HUES6 (cell line): ENCODE results near the gene MEGF6.

ENCODE experiments used
- H3K27ac ChIP-seq: 2 replicates; pipeline ENCODE4 v1.7.0; 2013; ENCODE audit warnings: low read depth, mild to moderate bottlenecking, low read length, inconsistent platforms
- H3K27me3 ChIP-seq: 2 replicates; pipeline ENCODE4 v1.6.1; 2013; ENCODE audit warnings: low read length; ENCODE audit not compliant: control insufficient read depth, insufficient read depth
- H3K36me3 ChIP-seq: 2 replicates; pipeline ENCODE4 v1.6.1; 2013; ENCODE audit warnings: low read length; ENCODE audit not compliant: control insufficient read depth, insufficient read depth
- H3K4me1 ChIP-seq: 2 replicates; pipeline ENCODE4 v1.6.1; 2013; ENCODE audit warnings: low read length; ENCODE audit not compliant: control insufficient read depth, insufficient read depth
- H3K4me3 ChIP-seq: 2 replicates; pipeline ENCODE4 v1.5.1; 2013; ENCODE audit warnings: low read depth, low read length
- H3K9ac ChIP-seq: one replicate; pipeline ENCODE4 v1.6.1; 2013; ENCODE audit warnings: mild to moderate bottlenecking, low read length
- H3K9me3 ChIP-seq: 2 replicates; pipeline ENCODE4 v1.6.1; 2013; ENCODE audit warnings: low read depth, low read length; ENCODE audit not compliant: control insufficient read depth, insufficient read depth

The MEGF6 gene

DNA sequence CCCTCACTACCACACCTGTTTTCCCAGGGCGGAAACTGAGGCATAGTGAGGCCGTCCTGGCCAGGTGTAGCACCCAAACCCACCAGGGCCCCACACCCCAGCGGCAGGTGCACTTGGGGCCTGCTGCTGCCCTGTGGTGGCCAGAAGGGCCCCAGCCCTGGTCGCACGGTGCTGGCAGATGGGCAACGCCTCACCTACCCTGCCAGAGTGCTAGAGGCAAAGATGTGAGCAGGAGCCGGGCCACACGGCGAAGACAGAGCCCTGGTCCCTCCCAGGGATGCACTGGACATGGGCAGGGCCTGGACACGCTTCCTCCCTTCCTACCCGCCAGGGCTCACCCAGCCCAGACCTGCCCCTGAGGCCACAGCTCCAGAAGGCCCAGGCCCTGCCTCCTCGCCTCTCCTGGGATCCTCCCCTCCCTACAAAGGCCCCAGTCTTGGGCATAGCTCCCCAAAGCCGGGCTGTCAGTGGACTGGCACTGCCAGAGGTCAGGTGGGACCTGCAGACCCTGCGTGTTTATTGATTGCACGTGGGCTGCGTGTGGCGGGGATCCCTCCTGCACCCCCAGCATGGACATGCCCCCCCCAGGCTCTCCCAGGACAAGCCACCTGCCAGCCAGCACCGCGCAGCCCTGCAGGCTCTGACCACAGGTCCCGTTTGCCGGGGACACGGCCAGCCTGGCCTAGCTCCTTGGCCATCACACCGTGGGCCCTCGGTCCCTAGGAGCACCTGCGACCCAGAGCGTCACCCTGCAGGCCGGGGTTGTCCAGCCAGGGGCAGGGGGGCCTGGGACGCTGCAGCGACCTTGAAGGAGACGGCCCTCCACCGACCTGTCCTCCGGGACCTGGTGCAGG lies 44.1 kb downstream of the MEGF6 start:
- no peaks in the 10 kb centered on the region for H3K9me3 ChIP-seq
- no peak overlapping the region for H3K4me3 ChIP-seq
- H3K27me3 ChIP-seq, result no peaks in the 10 kb centered on the region
- H3K36me3 ChIP-seq, result no peaks in the 10 kb centered on the region
- H3K9ac ChIP-seq, result no peak overlapping the region
- no peak overlapping the region for H3K27ac ChIP-seq
- H3K4me1 ChIP-seq, result no peaks in the 10 kb centered on the region

DNA sequence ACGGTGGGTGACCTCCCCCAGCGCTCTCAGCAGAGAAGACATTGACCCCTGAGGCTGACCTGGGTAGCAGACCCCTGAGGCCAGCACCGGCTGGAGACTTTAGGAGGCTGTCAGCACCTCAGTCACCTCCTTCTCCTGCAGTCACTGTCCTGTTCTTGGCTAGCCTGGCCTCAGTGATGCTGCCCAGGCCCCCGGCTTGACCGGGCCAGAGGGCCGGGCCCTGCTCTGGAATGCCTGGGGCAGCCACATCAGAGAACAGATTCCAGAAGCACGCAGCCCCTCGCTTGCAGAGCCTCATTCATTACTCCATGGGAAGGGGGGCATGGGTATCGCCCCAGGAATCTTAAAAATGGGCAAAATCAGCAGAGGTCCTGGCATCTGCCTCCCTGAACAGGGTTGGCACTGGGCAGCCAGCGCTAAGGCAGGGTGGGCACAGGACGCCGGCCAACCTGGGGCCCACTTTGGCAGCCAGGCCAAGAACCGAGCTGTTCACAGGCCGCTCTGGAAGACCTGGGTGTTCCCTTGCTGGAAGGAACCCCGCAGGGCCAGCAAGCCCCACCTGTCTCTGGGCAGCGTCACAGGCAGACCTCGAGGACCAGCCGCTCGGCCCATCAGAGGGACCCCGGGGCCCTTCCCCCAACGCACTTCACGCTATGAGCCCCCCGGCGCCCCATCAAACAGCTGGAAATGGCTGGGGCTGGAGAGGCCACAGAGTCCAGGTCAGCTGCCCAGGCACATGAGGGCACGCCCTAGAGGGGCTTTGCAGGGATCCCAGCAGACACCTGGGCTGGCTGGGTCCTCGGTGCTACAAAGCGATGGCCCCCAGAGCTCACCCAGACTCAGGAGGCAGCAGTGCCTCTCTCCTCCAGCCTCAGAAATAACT lies 45.1 kb downstream of the MEGF6 start:
- Histone ChIP-seq H3K27me3 (no peaks in the 10 kb centered on the region), H3K27ac (no peak overlapping the region), H3K9ac (no peak overlapping the region), H3K9me3 (no peaks in the 10 kb centered on the region), H3K36me3 (no peaks in the 10 kb centered on the region), H3K4me1 (no peaks in the 10 kb centered on the region), H3K4me3 (no peak overlapping the region)

DNA sequence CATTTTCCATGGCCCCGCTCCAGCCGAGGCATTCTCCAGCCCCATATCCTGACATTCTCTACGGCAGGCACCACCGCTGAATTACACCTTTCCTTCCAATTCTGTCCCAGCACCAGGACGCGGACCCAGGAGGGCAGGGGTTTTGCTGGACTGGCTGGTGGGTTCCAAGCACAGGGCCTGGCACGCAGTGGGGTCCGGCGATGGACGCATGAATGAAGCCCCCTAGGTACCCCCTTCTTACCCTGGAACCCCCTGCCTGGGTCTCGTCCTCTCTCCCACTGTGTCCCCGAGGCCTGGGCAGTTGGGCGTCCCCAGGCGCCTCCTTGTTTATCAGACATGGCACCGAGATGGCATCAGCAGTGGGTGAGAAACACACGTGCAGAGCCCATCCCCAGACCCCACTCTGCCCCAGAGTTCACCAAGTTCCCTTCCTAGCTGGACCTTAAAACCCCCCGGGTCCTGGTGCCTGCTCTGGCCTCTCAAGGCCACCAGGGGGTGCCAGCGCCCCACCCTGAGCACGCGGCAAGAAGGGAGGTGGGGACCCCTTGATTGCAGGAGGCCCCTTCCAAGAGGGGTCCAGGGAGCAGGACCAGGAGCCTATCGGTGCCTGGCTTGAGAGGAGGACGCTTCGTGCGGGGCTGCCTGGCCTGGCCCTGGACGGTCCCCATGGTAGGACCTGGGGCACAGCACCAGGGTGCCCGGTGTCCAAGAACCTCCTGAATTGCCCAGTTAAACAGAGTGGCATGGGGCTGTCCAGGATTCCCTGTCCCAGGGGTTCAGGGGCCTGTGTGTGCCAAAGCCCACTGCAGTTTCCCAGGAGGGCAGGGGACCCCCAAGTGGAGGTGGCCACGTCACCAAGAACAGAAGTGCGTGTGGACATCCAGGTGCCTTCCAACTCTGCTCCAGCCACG lies 46.1 kb downstream of the MEGF6 start:
- no peaks in the 10 kb centered on the region for H3K4me1 ChIP-seq
- no peak overlapping the region for H3K9ac ChIP-seq
- no peaks in the 10 kb centered on the region for H3K9me3 ChIP-seq
- no peak overlapping the region for H3K27ac ChIP-seq
- no peaks in the 10 kb centered on the region for H3K27me3 ChIP-seq
- H3K4me3 ChIP-seq, result no peak overlapping the region
- H3K36me3 ChIP-seq, result no peaks in the 10 kb centered on the region

DNA sequence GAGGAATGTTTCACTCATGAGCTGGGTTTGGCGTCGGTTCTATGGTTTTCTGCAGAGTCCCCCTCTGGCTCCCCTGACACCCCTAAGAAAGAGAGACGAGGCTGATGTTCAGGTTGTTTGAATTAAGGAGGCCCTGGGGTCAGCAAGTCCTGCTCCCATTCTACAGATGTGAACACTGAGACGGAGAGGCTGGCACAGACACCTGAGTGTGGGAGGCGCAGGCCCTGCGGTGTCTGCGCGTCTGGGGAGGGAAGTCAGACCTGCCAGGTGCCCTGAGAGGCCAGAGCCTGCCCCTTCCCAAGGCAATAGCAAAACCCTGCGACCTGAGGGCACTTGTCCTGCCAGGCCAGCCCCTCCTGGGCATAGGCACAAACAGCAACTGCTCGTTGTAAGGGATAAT lies 47.7 kb downstream of the MEGF6 start:
- no peaks in the 10 kb centered on the region for H3K9me3 ChIP-seq
- H3K27me3 ChIP-seq, result no peaks in the 10 kb centered on the region
- H3K4me3 ChIP-seq, result no peak overlapping the region
- no peaks in the 10 kb centered on the region for H3K36me3 ChIP-seq
- H3K27ac ChIP-seq, result no peak overlapping the region
- no peaks in the 10 kb centered on the region for H3K4me1 ChIP-seq
- H3K9ac ChIP-seq, result no peak overlapping the region

DNA sequence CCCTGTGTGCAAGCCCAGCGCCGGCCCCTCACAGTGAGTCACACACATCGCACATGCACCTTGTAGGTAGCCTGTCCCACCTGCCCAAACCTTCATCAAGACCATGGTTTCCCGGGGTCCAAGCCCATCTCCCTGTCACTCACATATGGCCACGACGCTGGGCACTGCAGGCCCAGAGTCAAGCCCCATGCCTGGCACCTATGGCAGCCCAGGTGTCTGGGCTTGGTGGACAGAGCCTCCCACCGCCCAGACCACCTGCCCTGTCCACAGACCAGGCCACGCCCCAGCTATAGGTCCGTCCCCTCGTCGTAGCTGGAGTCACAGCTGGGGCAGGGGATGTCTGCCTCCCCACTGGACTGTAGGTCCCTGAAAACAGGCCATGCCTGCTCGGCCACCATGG lies 48.2 kb downstream of the MEGF6 start:
- Histone ChIP-seq H3K9ac (no peak overlapping the region), H3K4me3 (no peak overlapping the region), H3K27me3 (no peaks in the 10 kb centered on the region), H3K4me1 (no peaks in the 10 kb centered on the region), H3K36me3 (no peaks in the 10 kb centered on the region), H3K27ac (no peak overlapping the region), H3K9me3 (no peaks in the 10 kb centered on the region)

DNA sequence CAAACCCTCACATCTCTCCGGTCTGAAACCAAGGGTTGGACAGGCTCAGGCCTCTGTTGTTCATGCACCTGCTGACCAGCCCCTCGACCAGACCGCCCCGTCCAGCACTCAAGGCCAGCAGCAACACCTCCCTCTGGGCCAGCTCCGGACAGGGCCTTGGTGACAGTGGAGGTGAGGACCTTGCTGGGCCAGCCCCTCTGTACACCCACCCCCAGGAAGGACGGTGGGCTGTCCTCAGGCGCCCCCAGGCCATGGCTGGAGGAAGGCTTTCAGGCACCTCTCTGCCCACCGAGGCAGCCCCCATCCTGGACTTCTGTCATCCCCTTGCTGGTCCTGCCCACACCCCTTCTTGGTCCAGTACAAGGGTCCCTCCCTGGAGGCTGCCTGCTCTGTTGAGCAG lies 48.6 kb downstream of the MEGF6 start:
- Histone ChIP-seq H3K9ac (no peak overlapping the region), H3K4me3 (no peak overlapping the region), H3K9me3 (no peaks in the 10 kb centered on the region), H3K27me3 (no peaks in the 10 kb centered on the region), H3K27ac (no peak overlapping the region), H3K36me3 (no peaks in the 10 kb centered on the region), H3K4me1 (no peaks in the 10 kb centered on the region)

DNA sequence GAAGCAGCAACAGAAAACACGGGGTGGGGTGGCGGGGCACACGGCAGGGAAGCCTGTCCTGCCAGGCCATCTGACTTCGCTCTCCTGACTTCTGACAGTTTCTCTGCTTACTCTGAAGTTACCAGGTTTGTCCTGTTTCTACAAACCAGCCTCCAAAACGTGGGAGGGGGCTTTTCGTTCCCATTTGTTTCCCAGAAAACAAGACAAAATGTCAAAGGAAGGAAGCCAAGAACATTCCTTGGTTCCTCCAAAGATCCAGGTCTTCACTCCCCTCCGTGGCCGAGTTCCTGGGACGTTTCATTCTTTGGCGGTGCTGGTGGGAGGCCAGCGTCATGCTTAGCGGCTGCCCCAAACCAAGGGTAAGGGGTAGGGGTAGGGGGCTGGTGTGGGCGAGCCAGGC lies 49.6 kb downstream of the MEGF6 start:
- Histone ChIP-seq H3K9ac (no peak overlapping the region), H3K4me3 (no peak overlapping the region), H3K9me3 (no peaks in the 10 kb centered on the region), H3K27ac (no peak overlapping the region), H3K36me3 (no peaks in the 10 kb centered on the region), H3K27me3 (no peaks in the 10 kb centered on the region), H3K4me1 (no peaks in the 10 kb centered on the region)

DNA sequence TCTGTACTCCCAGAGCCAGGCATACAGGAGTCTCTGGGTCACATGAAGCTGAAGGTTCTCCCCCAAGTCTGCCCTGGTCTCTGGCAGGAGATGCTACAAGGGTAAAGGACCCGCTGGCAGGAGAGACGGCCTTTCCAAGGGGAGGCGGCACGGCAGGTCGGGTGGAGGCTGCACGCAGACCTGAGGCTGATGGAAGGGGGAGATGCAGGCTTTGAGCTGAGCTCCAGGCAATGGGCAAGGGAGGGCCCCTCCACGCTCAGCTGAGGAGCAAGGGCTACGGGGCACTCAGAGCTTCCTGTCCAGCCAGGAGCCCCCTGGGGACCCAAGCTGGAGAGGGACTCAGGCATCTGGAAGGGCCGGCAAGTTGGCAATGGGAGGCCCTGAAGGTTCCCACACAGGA lies 50.3 kb downstream of the MEGF6 start:
- no peak overlapping the region for H3K4me3 ChIP-seq
- no peaks in the 10 kb centered on the region for H3K9me3 ChIP-seq
- H3K9ac ChIP-seq, result no peak overlapping the region
- H3K4me1 ChIP-seq, result no peaks in the 10 kb centered on the region
- H3K27ac ChIP-seq, result no peak overlapping the region
- no peaks in the 10 kb centered on the region for H3K36me3 ChIP-seq
- H3K27me3 ChIP-seq, result no peaks in the 10 kb centered on the region

DNA sequence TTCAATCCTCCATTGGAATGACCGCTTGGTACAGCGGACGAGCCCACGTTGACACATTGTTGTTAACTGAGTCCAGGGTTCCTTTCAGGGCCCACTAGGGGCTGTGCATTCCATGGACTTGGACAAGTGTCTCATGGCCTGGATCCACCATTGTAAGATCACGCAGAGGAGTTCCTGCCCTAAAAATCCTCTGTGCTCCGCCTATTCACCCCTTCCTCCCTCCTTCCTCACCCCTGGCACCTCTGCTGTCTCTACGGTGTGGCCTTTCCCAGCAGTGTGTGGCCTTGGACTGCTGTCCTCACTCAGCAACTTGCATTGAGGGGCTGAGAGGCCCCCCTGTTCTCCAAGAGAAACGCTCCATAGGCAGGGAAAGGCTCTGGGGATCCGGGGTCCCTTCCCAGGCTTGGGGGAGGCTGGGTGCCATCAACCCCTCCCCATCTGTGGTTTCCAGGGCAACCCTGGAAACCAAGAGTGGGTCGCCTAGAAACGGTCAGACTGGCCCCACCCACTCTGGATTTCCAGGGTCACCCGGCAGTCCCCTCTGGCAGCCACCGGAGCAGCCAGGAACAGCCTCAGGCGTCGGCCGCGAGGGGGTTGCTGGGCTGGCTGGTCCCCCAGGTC lies 50.9 kb downstream of the MEGF6 start:
- H3K4me3 ChIP-seq, result no peak overlapping the region
- H3K4me1 ChIP-seq, result no peaks in the 10 kb centered on the region
- no peaks in the 10 kb centered on the region for H3K9me3 ChIP-seq
- no peak overlapping the region for H3K9ac ChIP-seq
- H3K27ac ChIP-seq, result no peak overlapping the region
- no peaks in the 10 kb centered on the region for H3K36me3 ChIP-seq
- H3K27me3 ChIP-seq, result no peaks in the 10 kb centered on the region

DNA sequence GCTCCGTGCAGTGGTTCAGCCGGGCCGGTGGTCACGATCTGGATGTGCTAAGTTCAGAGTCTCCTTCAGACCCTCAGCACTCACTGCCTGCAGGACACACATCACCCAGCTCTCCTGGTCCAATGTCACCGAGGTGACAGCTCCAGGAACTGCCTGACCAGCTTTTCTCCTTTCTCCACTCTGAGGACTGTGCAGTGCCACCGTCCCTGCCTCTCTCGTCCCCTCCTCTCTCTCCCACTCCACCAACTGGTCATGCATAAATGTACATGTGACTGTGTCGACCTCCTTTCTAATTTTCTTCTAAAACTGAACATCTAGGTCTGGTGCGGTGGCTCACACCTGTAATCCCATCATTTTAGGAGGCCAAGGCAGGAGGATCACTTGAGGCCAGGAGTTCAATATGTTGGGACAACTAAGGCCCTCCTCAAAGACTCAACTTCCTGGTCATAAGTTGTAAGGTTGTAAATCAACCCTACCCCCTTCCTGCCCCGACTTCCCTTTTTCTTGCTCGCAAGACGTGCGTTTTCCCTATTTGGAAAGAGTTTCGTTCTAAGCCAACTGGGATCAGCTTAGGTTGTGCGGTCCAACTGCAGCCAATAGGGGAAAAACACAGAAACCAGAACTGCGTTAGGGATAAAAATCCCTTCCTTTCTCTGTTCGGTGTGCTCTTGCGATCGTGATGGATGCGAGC lies 53.1 kb downstream of the MEGF6 start:
- peaks cover 3% of the 10 kb centered on the region; the same call in 1 of the 2 replicates for H3K4me1 ChIP-seq
- H3K9me3 ChIP-seq, result no peaks in the 10 kb centered on the region
- H3K27ac ChIP-seq, result no peak overlapping the region
- H3K27me3 ChIP-seq, result no peaks in the 10 kb centered on the region
- no peak overlapping the region for H3K4me3 ChIP-seq
- no peaks in the 10 kb centered on the region for H3K36me3 ChIP-seq
- no peak overlapping the region for H3K9ac ChIP-seq
